NCI-H82 treated with DMSO at 0.1 percent for 48 hours (cell line): Measurements from ENCODE around the gene FIZ1.
A peak's percentile ranks its signal among the peaks of the same experiment; 100 is the strongest.

ENCODE experiments used
- DNase-seq: peaks from one replicate; lab custom pipeline; 2025; ENCODE audit not compliant: unreplicated experiment; lab: John Stamatoyannopoulos, UW

The FIZ1 gene

GRCh38 chr19:55635856-55636440, 36.6 kb upstream of the FIZ1 start:
- no peak for DNase-seq

- DNase-seq, result no peak
Observed at GRCh38 chr19:55635334-55635717, 36.0 kb upstream of the FIZ1 start.

- DNase-seq, result no peak
Observed at GRCh38 chr19:55633861-55634260, 34.5 kb upstream of the FIZ1 start.

- DNase-seq, result peak; percentile 71
Observed at GRCh38 chr19:55632463-55632834, 33.1 kb upstream of the FIZ1 start.

GRCh38 chr19:55626350-55626749, 27.0 kb upstream of the FIZ1 start:
- DNase-seq, result no peak

- DNase-seq, result no peak
Observed at GRCh38 chr19:55625004-55625326, 25.6 kb upstream of the FIZ1 start.

- peak; percentile 90 for DNase-seq
Observed at GRCh38 chr19:55624109-55625003, 25.0 kb upstream of the FIZ1 start, which contains the start of gene ZNF784. Gene ZNF784, minus strand, starts transcription at chr19:55624566. Its CDS starts 5 bp downstream, at chr19:55624561.

- no peak for DNase-seq
Observed at GRCh38 chr19:55623561-55623960, 24.2 kb upstream of the FIZ1 start.

GRCh38 chr19:55623130-55623529, 23.8 kb upstream of the FIZ1 start:
- DNase-seq, result no peak

- no peak for DNase-seq
Observed at GRCh38 chr19:55622242-55622969, 23.1 kb upstream of the FIZ1 start.

GRCh38 chr19:55621673-55622231, 22.4 kb upstream of the FIZ1 start:
- no peak for DNase-seq

GRCh38 chr19:55621205-55621672, 21.9 kb upstream of the FIZ1 start:
- DNase-seq, result no peak

- no peak for DNase-seq
Observed at GRCh38 chr19:55620410-55621204, 21.3 kb upstream of the FIZ1 start.

GRCh38 chr19:55619286-55619685, 20.0 kb upstream of the FIZ1 start:
- DNase-seq, result no peak

GRCh38 chr19:55618426-55618825, 19.1 kb upstream of the FIZ1 start:
- no peak for DNase-seq

GRCh38 chr19:55617426-55617825, 18.1 kb upstream of the FIZ1 start:
- DNase-seq, result no peak

- no peak for DNase-seq
Observed at GRCh38 chr19:55616395-55616875, 17.1 kb upstream of the FIZ1 start.

GRCh38 chr19:55615543-55616394, 16.5 kb upstream of the FIZ1 start:
- no peak for DNase-seq

GRCh38 chr19:55614711-55615542, 15.6 kb upstream of the FIZ1 start:
- DNase-seq, result no peak
